GM18858 (cell line): ENCODE data around the gene TMEM272.

Source experiments
- ATAC-seq: cut with Tn5 transposase; IDR thresholded peaks from one replicate; pipeline ENCODE4 v1.9.1; 2021; ENCODE audit not compliant: unreplicated experiment

The TMEM272 gene, protein sequence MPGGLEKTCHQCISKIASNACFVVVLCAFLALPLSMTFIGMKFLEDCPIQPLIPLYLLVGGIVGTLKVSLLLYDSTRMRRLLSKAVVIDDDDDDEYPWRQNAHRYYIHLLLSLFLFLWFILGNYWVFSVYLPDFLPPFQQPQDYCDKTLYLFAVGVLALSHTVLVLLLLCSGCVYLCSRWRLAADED

DNA sequence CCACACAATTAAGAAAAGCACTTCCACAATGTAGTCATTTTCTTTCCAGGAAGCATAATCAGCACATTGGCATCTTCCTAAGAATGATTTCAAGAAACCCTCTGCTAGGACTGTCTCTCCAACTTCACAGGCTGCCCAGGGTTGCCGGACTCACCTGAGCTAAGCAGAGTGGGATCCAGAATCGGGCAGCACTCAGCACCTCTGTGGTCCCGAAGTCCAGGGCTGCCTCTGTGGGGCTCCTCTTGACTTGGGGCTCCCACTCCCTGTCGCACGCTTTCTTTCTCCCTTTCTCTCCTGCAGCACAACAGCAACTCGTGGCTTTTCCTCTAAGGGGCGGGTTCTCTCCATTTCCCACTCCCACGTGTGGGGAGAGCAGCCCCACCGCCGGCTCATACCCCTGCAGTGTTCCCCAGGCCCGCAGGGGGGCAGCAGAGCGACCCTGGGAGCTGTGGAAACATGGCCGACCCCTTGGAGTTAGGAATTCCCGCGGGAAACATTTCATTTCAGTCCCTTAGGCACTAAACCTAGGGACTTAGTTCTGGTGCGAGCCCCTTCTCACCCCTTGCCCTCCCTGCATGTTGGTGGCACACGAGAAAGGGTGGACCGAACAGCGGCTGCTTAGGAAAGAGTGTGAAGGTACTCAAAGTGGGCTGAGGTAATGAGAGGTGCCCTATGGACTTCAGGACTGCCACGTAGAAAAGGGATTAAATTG lies at the start of gene TMEM272:
TMEM272 (minus strand) TSS at position 316 of the 712 bp plus-strand sequence. CDS start 6,647 bp downstream, outside the sequence.
- no peak for ATAC-seq

DNA sequence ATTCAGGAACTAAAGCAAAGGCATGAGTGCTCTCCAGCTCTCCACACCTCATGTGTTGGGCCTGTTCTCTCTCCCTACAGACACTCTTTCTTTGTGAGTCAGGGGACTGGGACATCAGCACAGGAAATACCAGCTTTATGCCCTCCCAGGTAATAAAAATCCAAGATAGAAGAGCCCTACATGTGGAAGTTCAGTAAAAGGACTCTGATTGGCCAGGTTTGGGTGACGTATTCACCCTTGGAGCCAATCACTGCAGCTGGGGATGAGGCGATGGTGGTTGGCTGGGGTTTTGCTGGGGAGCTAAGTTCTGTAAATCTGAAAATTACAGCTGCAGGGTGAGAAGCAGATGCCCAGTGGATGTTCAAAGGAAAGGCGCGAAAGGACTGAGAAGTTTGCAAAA lies 49.3 kb upstream of the TMEM272 start:
- no peak for ATAC-seq

DNA sequence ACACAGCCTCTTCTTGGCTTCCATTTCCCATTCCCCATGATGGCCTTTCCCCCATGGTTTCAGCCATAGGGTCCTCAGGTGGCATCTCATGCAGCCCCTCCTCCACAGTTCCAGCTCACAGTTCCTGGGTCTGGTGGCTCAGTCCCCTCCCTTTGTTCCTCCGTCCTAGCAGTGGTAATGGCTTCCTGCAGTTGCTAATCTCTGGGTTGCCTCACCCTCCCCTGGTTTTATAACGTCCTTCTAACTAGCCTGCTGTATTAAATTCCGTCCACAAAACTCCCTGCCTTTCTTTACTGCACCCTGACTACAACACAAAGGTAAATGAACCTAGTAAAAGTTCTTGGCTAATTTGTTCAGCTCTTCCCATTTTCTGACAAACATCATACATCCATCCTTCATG lies 47.7 kb upstream of the TMEM272 start:
- ATAC-seq, result no peak

DNA sequence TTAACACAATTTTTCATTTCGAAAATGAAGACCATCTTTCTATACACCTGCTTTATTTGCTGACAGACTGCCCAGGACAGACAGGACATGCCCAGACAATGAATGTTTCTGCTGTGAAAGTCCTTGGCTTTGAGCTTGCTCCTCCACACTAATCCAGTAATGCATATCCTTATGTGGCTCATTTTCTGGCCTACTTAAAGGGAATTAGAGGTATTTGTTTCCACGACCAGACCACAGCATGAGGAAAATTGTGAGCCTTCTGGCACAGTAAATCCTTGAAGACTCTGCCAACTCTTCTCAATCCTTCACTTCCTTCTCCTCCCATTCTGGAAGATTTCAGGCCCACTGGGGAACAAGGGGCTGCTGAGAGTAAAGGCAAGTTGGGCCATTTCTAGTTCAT lies 42.5 kb upstream of the TMEM272 start:
- no peak for ATAC-seq

DNA sequence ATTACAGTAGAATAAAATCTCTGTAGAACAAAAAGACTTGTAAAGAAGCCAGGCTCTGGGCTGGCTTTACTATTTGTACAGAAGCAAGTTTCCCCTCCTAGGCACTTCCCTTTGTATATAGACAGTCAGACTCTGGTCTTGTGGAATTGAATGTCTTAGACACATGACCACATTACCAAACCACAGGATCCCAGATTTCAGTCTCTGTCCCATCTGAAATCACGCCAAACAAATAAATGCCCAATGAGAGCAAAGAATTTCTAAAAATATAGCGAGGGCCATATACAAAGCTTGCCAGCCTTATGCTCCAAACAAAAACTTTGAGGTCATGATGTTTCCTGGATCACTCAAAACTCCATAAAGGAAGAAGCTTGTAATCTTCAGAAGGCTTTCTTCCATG lies 40.7 kb upstream of the TMEM272 start:
- no peak for ATAC-seq

DNA sequence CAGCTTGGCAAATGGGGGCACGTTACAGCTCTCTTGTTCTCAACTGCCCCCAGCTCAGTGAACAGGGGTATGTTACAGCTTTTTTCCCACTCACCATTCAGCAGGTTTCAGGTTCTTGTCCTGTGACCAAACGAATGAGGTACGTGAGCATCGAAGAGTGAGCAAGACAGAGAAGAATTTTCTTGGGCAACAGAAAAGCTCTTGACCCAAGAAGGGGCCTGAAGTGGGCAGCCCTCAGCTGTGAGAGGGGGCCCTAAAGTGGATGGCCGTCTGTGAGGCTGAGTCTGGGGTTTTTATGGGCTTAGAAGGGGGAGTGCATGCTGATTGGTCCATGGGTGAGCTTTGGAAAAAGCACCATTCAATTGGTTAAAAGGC lies 38.2 kb upstream of the TMEM272 start:
- ATAC-seq, result no peak

DNA sequence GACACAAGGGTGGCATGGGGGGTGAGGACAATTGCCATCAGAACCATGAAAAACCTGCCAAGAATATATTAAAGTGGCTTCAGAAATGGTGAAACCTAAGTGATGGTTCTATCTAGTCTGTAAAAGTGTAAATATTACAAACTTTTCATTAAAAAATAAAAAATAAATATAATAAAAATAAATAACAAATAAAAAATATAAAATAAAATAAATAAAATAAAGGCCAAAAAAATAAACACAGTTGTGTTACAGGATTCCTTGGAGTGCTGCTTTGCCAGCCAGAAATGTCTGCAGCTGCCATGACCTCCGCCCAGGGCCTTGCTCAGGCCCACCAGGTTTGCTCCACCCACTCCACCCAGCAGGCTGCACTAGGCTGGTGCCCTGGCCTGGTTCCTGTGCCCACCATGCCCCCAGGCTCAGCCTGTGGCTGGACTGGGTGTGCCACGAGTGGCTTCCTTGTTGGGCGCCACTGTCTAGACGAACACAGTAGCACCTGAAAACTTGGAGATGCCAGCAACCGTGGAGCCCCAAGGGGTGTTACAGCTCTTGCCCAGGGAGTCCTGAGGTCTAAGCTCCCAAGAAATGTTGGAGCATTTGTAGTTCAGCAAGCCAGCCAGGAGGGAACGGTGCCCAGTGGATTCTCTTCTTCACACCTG lies 37.7 kb upstream of the TMEM272 start:
- ATAC-seq, result no peak

DNA sequence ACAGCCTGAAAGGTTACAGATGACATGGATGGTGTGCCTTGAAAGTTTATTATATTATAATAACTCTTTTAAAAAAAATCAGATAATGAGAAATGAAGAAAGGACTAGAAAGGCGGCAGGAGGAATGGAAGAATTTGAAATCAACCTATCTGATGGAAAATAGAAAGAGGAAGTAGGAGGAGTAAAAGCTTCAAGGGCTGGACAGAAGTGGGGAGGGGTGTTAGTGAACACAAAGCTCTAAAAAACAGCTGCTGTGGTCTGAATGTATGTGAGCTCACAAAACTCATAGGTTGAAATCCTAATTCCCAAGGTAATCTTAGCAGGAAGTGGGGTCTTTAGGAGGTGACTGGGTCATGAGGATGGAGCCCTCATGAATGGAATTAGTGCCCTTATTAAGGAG lies 36.3 kb upstream of the TMEM272 start:
- ATAC-seq, result no peak

DNA sequence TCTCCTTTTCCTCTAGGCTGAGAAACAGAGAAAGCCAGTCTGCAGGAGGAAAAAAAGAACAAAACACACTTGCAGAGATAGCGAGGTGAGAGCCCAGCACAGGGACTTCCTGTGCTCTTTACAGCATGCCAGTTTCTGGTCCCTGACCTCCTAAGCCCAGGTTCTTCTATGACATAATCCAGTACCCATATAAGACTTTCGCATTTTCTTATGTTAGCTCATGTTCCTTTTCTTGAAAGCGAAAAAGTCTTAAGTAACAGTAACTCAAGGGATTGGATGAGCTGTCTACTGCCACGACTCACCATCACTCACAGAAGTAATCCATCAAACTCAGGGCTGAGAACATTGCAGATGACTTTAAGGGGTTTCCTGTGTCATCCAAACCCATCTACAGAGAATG lies 34.2 kb upstream of the TMEM272 start:
- ATAC-seq, result no peak

DNA sequence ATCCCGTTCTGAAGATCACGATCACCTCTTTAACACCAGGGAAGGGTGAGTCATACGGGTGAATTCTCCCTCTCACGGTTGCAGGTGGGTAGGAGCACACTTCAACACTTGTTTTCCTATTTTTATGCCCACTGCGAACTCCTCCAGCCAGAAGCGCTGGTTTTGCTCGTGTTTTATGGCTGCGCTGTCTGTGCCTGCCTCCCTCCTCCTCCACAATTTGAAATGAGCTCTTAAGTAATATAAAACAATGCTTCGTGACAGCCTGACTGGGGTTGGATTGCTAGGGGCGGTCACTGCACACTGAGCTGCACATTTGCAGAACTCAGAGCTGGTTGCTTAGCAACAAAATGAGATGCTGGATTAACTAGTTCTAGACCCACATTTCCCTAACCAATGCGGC lies 29.7 kb upstream of the TMEM272 start:
- no peak for ATAC-seq

DNA sequence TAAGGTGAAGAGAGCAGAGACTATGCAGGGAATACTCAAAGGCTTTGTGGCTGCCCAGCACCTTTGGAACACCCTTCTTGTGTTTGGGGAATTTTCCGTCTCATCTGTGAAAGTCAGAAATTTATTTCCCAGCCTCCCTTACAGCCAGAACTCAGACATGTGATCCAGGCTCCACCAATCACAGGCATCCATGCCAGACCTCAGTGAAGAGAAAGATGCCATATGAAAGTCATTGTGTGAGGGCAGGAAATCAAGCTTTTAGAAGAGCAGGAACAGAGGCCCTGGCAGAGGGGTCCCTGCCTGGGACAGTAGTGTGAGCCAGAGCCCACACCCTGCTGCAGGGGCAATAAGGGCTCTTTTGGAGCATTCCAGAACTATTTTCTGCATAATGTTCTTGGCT lies 28.9 kb upstream of the TMEM272 start:
- ATAC-seq, result no peak

DNA sequence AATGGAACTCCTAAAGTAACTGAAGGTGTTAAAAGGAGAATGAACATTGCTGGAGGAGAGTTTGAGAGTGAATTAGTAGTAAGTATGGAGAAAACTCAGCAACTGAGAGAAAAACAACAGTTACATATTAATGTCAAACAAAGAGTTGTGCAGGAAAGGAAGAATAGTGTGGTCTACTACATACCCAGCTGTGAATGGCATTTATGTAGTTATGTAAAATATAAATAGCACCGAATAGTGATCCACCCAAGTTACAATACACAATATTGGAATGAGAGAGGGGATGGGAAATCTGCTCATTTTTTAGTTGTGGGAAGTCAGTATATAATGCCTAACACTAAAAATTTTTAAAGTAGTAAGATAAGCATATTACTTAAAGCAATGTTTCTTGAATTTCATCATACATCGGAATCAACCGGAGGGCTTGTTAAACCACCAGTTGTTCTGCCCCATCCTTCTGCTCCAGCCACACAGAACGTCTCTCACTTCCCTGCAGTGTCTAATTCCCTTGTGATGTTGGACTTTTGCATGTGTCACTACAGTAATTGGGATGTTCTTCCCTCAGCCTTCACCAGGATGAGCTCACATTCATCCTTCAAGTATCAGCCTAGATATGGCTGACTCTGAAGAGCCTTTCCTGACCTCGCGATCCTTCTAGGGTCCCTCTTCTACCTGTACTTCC lies 28.3 kb upstream of the TMEM272 start:
- no peak for ATAC-seq

DNA sequence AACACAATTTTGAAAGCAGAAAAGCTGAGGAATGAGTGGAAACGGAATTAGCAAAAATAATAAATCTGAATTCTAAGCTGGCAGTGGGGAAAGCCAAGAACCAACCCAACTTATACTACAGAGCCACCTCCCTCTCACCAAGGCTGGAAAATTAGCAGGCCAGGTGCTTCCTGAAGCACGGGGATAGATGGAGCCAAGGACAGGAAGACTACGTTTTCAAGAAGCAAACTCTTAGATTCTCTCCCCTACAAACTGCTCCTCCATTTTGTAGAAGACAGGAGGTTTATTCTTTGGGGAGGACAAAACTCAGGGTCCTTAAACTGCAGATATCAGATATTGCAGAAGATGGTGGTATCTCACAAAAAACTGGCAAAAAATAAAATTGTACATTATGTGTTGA lies 25.6 kb upstream of the TMEM272 start:
- no peak for ATAC-seq

DNA sequence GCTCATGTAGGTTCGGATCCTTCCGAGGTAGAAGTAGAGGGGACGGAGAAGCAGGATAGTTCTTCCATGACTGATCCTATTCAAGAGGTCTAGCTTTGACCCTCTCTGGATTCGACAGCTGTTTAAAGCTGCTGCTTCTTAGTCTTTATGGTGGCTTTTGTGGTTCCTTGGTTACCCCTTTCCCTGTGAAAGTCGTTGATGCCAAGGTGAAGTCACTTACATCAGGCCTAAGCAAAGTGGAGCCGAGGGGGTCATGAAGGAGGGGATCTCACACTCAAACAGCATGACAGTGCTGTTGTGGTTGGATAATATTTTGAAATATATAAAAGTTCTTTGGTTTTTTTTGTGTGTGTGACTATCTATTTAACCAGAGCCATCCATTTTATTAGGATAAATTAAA lies 24.9 kb upstream of the TMEM272 start:
- no peak for ATAC-seq

DNA sequence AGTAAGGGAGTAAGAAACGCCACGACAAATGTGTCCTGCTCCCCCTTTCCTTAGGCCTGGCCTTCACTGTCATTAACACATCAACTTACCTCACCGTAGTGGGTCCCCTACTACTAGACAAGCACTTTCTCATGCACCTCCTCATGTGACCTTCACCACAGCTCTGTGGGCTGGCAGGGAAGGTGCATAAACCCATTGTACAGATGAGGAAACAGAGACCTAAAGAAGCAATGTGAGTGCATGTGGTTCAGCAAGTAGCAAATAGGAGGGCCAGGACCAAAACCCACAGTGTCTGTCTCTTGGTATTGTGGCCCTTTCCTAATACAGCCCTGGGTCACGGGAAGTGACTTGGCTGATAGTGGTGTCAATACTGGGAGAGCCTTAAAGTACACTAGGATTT lies 22.1 kb upstream of the TMEM272 start:
- no peak for ATAC-seq

DNA sequence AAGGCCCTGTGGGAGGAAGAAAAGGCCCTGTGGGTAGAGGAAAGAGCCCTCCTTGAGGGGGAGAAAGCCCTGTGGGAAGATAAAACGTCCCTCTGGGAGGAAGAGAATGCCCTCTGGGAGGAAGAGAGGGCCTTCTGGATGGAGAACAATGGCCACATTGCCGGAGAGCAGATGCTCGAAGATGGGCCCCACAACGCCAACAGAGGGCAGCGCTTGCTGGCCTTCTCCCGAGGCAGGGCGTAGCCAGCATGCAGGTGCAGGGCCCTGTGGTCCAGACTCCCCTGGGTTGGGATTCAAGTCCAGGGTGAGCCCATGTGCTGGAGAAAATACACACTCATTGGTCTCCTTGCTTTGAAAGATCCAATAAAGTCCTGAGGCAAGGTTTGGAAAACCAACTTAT lies 20.9 kb upstream of the TMEM272 start:
- no peak for ATAC-seq

DNA sequence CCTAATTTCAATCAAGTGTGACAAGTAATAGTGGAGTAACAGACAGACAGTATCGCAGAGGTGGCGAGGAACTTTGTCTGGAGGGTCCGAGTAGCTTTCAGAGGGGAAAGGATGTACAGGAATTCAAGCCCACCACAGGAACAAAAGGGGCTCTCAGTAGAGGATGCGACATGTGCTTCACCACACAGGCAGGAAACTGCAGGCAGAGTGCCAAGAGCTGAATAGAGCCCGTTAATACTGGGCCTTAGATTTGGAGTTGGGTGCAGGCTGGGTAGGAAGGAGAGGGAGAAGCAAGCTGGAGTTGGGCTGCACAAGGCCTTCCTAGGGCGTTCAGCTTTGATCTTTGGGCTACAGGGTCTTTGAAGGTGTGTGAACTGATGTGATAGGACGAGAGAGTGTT lies 18.0 kb upstream of the TMEM272 start:
- no peak for ATAC-seq

DNA sequence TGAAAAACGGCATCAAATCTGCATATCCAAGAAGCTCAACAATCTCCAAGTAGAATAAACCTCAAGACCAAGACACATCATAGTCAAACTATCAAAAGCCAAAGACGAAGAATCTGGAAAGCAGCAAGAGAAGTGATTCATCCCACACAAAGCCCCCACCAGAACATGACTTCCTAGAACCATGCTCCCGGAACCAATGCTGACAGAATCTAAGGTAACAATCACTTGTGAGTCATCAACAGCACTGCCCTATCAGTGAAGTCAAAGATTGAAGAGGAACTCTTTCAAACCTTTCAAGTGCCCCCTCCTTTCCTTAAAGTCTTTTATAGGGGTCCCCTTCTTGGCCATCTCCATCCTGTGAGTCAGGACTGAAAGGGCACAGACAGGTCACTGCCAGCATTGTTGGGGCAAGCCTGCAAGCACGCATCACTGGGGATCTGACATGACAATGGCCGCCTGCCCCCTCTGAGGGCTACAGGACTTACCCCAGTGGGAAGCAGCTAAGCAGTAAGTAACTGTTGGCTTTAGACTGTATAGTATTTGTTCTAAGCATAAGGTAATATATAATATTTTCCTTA lies 16.8 kb upstream of the TMEM272 start, which contains the start of gene CCDC70:
CCDC70 (plus strand) TSS at position 247 of the 578 bp plus-strand sequence. CDS start 3,443 bp downstream, outside the sequence.
- ATAC-seq, result no peak

DNA sequence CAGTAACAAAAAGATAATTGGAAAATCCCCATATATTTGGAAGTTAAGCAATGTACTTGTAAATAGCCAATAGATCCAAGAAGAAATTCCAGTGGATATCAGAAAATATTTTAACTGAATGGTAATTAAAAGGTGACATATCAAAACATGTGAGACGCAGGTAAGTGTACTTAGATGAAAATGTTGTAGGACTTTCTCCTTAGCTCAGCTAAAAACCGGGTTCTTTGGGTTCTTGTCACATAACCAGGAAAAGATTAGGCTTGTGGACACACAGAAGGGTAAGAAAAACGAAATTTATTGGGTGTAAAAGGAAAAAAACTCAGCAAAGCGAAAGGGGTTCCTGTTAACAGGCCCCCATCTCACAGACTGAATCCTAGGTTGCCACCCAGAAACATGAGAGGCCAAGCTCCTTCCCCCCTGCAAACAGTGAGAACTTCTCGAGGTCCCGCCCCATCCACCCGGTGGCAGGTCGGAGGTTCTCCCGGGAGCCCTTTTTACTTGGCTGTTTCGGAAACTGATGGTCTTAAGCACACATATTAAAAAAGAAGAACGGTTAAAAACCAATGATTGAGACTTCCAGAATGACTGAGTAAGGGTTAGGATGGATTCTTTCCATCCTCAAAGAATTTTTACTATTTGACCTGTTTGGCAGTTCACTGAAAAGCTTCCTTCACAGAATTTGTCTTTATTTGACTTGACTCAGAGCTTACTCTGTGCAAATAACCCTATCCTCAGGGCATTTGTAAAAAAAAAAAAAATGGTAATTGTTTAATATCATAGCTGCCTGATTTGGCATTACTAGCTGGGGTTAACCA lies 13.7 kb upstream of the TMEM272 start:
- no peak for ATAC-seq

DNA sequence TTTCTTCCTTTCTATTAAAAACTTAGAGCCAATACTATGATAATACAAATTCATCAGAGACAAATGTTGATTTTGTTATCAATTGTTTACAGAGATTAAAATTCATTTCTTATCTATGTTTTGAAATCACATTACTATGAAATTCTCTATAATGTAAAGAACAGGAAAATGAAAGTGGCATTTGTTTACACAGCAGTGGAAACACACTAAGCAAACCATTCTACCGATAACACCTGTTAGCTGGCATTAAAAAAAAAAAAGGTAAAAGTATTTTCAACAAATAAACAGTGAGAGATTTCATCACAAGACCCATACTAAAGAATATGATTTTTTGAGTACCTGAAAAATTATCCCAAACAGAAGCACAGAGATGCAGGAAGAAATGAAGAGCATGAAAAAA lies 12.0 kb upstream of the TMEM272 start:
- ATAC-seq, result no peak
